ENCODE results near the gene PCDHB9.

DNA sequence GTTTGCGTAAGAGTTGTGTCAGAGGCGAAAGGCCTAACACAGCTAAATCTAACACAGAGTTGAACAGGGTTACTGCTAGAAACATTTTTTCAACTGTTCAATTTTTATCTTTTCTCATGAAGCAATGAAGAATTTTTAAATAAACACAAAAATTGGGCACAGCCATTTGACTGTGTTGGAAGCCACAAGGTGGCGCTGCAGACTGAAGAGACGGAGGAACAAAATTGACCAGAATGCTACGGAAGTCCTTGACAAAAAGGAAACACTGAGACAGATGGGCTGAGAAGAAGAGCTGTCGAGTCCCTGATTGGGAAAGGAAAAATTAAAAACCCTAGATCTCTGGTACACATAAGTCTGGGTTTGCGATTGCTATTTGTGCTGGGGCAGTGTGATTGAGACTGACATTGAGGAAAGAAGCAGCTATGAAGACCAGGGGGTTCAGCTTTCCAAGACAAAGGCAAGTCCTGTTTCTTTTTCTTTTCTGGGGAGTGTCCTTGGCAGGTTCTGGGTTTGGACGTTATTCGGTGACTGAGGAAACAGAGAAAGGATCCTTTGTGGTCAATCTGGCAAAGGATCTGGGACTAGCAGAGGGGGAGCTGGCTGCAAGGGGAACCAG is at the start of gene PCDHB9:
- TF ChIP-seq EZH2 (IDR thresholded peaks at IDR 0.05; ENCODE audit: borderline replicate concordance) (no peak), EZH2phosphoT487 (IDR thresholded peaks at IDR 0.05; ENCODE audit: low read depth, severe bottlenecking, unreplicated experiment) (no peak)
- TF ChIP-seq, protein P1, sequence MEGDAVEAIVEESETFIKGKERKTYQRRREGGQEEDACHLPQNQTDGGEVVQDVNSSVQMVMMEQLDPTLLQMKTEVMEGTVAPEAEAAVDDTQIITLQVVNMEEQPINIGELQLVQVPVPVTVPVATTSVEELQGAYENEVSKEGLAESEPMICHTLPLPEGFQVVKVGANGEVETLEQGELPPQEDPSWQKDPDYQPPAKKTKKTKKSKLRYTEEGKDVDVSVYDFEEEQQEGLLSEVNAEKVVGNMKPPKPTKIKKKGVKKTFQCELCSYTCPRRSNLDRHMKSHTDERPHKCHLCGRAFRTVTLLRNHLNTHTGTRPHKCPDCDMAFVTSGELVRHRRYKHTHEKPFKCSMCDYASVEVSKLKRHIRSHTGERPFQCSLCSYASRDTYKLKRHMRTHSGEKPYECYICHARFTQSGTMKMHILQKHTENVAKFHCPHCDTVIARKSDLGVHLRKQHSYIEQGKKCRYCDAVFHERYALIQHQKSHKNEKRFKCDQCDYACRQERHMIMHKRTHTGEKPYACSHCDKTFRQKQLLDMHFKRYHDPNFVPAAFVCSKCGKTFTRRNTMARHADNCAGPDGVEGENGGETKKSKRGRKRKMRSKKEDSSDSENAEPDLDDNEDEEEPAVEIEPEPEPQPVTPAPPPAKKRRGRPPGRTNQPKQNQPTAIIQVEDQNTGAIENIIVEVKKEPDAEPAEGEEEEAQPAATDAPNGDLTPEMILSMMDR (IDR thresholded peaks at IDR 0.05; ENCODE audit: poor library complexity) = peak; percentile 28
